Glutamatergic neuron (in vitro differentiated cells): ENCODE data around the gene PCDHGB7. TPM values are rescaled to one million over a fixed set of nuclear protein-coding genes. Genes with fewer than 3 reads are reported as not detected.
"Not testable (repeated sequence)": the region's sequence is repeated elsewhere in the genome, so short reads cannot be mapped to it uniquely, and the experiment has no call there.

Experiments used
- DNase-seq: peaks from one replicate; pipeline ENCODE4 v3.0.0; 2022
- H3K27ac Mint-ChIP-seq: one replicate; pipeline ENCODE4 v1.8.0; 2020; ENCODE audit warnings: mild to moderate bottlenecking, mixed read lengths, inconsistent platforms; ENCODE audit not compliant: unreplicated experiment
- H3K27me3 Mint-ChIP-seq: one replicate; pipeline ENCODE4 v1.8.0; 2020; ENCODE audit warnings: mild to moderate bottlenecking, moderate library complexity, mixed read lengths, inconsistent platforms; ENCODE audit not compliant: unreplicated experiment
- H3K36me3 Mint-ChIP-seq: one replicate; pipeline ENCODE4 v1.8.0; 2020; ENCODE audit warnings: mild to moderate bottlenecking, mixed read lengths, inconsistent platforms; ENCODE audit not compliant: unreplicated experiment
- H3K4me1 Mint-ChIP-seq: one replicate; pipeline ENCODE4 v1.8.0; 2020; ENCODE audit warnings: mild to moderate bottlenecking, low read depth, mixed read lengths, inconsistent platforms; ENCODE audit not compliant: unreplicated experiment
- H3K4me3 Mint-ChIP-seq: one replicate; pipeline ENCODE4 v1.8.0; 2020; ENCODE audit warnings: mild to moderate bottlenecking, mixed read lengths, inconsistent platforms; ENCODE audit not compliant: unreplicated experiment
- H3K9me3 Mint-ChIP-seq: one replicate; pipeline ENCODE4 v1.8.0; 2020; ENCODE audit warnings: mild to moderate bottlenecking, moderate library complexity, mixed read lengths, inconsistent platforms; ENCODE audit not compliant: unreplicated experiment
- total RNA-seq: library from RNA; stranded (reverse); fragmentation: NEBNext Ultra II Directional; extraction: Animal tissue kit (Norgen Biotek cat#: 25700); gene quantifications from one replicate; pipeline ENCODE4 v1.2.1, GENCODE V29; 2021; ENCODE audit not compliant: unreplicated experiment
- TF ChIP-seq, protein P1 (sequence below): fragments of 200-600 bp; sonication (generic); IDR thresholded peaks from one replicate; pipeline ENCODE4 v1.5.0; 2021; ENCODE audit not compliant: partially characterized antibody, unreplicated experiment

Gene PCDHGB7
- total RNA-seq, 1 donor from 2014 or later, result 38.6 TPM

DNA sequence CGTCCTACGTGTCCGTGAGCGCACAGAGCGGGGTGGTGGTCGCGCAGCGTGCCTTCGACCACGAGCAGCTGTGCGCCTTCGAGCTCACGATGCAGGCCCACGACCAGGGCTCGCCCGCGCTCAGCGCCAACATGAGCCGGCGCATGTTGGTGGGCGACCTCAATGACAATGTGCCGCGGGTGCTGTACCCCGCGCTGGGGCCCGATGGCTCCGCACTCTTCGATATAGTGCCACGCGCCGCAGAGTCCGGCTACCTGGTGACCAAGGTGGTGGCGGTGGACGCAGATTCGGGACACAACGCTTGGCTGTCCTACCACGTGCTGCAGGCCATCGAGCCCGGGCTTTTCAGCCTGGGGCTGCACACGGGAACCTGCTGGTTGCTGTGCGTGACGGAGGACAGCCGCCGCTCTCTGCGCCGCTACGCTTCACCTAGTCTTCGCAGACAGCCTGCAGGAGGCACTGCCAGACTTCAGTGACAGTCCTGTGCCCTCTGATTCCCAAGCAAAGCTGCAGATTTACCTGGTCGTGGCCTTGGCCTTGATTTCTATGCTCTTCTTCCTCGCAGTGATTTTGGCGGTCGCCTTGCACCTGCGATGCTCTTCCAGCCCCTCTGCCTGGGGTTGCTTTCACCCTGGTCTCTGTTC, 10.4 kb downstream of the PCDHGB7 start:
- peaks cover 47% of the 10 kb centered on the region for H3K9me3 Mint-ChIP-seq
- H3K27me3 Mint-ChIP-seq, result peaks cover 12% of the 10 kb centered on the region
- no peak for DNase-seq
- H3K36me3 Mint-ChIP-seq, result peaks cover 83% of the 10 kb centered on the region
- peak overlapping the region; percentile 20 for H3K4me3 Mint-ChIP-seq
- H3K27ac Mint-ChIP-seq, result no peak overlapping the region
- H3K4me1 Mint-ChIP-seq, result no peaks in the 10 kb centered on the region
- TF ChIP-seq, protein P1, sequence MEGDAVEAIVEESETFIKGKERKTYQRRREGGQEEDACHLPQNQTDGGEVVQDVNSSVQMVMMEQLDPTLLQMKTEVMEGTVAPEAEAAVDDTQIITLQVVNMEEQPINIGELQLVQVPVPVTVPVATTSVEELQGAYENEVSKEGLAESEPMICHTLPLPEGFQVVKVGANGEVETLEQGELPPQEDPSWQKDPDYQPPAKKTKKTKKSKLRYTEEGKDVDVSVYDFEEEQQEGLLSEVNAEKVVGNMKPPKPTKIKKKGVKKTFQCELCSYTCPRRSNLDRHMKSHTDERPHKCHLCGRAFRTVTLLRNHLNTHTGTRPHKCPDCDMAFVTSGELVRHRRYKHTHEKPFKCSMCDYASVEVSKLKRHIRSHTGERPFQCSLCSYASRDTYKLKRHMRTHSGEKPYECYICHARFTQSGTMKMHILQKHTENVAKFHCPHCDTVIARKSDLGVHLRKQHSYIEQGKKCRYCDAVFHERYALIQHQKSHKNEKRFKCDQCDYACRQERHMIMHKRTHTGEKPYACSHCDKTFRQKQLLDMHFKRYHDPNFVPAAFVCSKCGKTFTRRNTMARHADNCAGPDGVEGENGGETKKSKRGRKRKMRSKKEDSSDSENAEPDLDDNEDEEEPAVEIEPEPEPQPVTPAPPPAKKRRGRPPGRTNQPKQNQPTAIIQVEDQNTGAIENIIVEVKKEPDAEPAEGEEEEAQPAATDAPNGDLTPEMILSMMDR, result no peak

DNA sequence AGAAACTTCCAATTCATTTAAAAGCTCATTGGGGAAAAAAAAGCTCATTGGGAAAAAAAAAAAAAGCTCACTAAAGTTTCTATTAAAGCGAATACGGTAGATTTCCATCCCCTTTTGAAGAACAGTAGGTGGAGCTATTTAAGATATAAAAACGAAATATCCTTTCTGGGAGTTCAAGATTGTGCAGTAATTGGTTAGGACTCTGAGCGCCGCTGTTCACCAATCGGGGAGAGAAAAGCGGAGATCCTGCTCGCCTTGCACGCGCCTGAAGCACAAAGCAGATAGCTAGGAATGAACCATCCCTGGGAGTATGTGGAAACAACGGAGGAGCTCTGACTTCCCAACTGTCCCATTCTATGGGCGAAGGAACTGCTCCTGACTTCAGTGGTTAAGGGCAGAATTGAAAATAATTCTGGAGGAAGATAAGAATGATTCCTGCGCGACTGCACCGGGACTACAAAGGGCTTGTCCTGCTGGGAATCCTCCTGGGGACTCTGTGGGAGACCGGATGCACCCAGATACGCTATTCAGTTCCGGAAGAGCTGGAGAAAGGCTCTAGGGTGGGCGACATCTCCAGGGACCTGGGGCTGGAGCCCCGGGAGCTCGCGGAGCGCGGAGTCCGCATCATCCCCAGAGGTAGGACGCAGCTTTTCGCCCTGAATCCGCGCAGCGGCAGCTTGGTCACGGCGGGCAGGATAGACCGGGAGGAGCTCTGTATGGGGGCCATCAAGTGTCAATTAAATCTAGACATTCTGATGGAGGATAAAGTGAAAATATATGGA, 13.0 kb downstream of the PCDHGB7 start, which contains the start of gene PCDHGA12:
TSS of gene PCDHGA12 (plus strand) at position 176 of the 782 bp plus-strand sequence. CDS start at position 429, 253 bp downstream.
- H3K36me3 Mint-ChIP-seq, result peaks cover 74% of the 10 kb centered on the region
- TF ChIP-seq, protein P1, result no peak
- H3K27me3 Mint-ChIP-seq, result peaks cover 14% of the 10 kb centered on the region
- H3K27ac Mint-ChIP-seq, result no peak within 1 kb of the TSS
- no peaks in the 10 kb centered on the region for H3K4me1 Mint-ChIP-seq
- peaks cover 45% of the 10 kb centered on the region for H3K9me3 Mint-ChIP-seq
- no peak for DNase-seq
- H3K4me3 Mint-ChIP-seq, result no peak within 1 kb of the TSS

GRCh38 chr5:141431286-141431685, 13.8 kb downstream of the PCDHGB7 start:
- H3K4me3 Mint-ChIP-seq, result no peak overlapping the region
- DNase-seq, result no peak
- H3K9me3 Mint-ChIP-seq, result peaks cover 45% of the 10 kb centered on the region

GRCh38 chr5:141432308-141432707, 14.8 kb downstream of the PCDHGB7 start:
- peaks cover 67% of the 10 kb centered on the region for H3K36me3 Mint-ChIP-seq
- H3K27ac Mint-ChIP-seq, H3K4me3 Mint-ChIP-seq, DNase-seq, H3K4me1 Mint-ChIP-seq: not testable (repeated sequence)
- peaks cover 37% of the 10 kb centered on the region for H3K9me3 Mint-ChIP-seq
- H3K27me3 Mint-ChIP-seq, result peaks cover 14% of the 10 kb centered on the region

More at GRCh38 chr5:141431286-141431685, 13.8 kb downstream of the PCDHGB7 start:
- Mint-ChIP-seq H3K4me1 (no peaks in the 10 kb centered on the region), H3K27me3 (peaks cover 14% of the 10 kb centered on the region), H3K36me3 (peaks cover 71% of the 10 kb centered on the region), H3K27ac (no peak overlapping the region)
- TF ChIP-seq, protein P1, result no peak

- Mint-ChIP-seq H3K27me3 (peaks cover 14% of the 10 kb centered on the region), H3K27ac (peak overlapping the region; percentile 28), H3K9me3 (peaks cover 37% of the 10 kb centered on the region), H3K36me3 (peaks cover 63% of the 10 kb centered on the region)
- H3K4me3 Mint-ChIP-seq, DNase-seq, H3K4me1 Mint-ChIP-seq: not testable (repeated sequence)
Observed at GRCh38 chr5:141432726-141433125, 15.2 kb downstream of the PCDHGB7 start.

DNA sequence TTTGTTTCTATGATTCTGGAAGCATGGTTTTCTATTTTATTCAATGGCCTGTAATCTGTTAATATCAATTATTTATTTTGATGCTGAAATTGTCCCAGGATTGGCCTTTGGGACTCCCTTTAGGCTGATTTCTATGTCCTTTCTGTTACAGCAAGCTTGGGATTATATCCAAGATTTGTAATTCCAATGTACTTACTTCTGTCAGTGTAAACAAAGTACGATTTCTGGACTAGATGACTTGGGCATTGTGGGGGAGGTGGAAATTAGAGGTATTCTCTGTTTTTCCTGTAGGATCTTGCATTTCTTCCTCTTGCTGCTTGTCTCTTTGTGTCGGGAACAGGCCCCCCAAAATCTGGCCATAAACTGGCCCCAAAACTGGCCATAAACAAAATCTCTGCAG, 16.5 kb downstream of the PCDHGB7 start:
- Mint-ChIP-seq H3K27me3 (peaks cover 8% of the 10 kb centered on the region), H3K4me1 (no peaks in the 10 kb centered on the region), H3K4me3 (no peak overlapping the region), H3K9me3 (peaks cover 29% of the 10 kb centered on the region), H3K36me3 (peaks cover 53% of the 10 kb centered on the region), H3K27ac (no peak overlapping the region)
- no peak for DNase-seq
- TF ChIP-seq, protein P1, result no peak
